HG03460 (cell line): ENCODE results near the gene ZNF667.

Experiments used
- ATAC-seq: cut with Tn5 transposase; IDR thresholded peaks from one replicate; pipeline ENCODE4 v1.9.1; 2021; ENCODE audit not compliant: unreplicated experiment

The ZNF667 gene

GRCh38 chr19:56476651-56477428 is at the start of gene ZNF667:
ZNF667 (minus strand) TSS chr19:56477345; CDS start chr19:56462370, 14,975 bp downstream.
- no peak for ATAC-seq

GRCh38 chr19:56525214-56525860 is 48.2 kb upstream of the ZNF667 start:
- ATAC-seq: no peak

GRCh38 chr19:56508290-56508778 is 31.2 kb upstream of the ZNF667 start:
- ATAC-seq: no peak

GRCh38 chr19:56507446-56508289 is 30.5 kb upstream of the ZNF667 start, which contains the start of gene ZNF471:
ZNF471 (plus strand) TSS chr19:56507855; CDS start chr19:56511572, 3,717 bp downstream.
- ATAC-seq: no peak

- ATAC-seq: no peak
These were observed 27.4 kb upstream of the ZNF667 start for GRCh38 chr19:56504581-56504980.

- ATAC-seq: no peak
These were observed 14.3 kb upstream of the ZNF667 start for GRCh38 chr19:56491399-56491798.

GRCh38 chr19:56477429-56478338 is 539 bp upstream of the ZNF667 start:
- no peak for ATAC-seq

GRCh38 chr19:56476093-56476492 is 1.1 kb downstream of the ZNF667 start:
- ATAC-seq: no peak

GRCh38 chr19:56474308-56474707 is 2.8 kb downstream of the ZNF667 start:
- no peak for ATAC-seq

- ATAC-seq: no peak
These were observed 35.8 kb downstream of the ZNF667 start for GRCh38 chr19:56441206-56441792.

GRCh38 chr19:56423985-56424353 is 53.2 kb downstream of the ZNF667 start:
- ATAC-seq: no peak

- ATAC-seq: no peak
These were observed 53.7 kb downstream of the ZNF667 start for GRCh38 chr19:56423276-56423984.

GRCh38 chr19:56405062-56405461 is 72.1 kb downstream of the ZNF667 start:
- ATAC-seq: no peak

- ATAC-seq: no peak
These were observed 72.5 kb downstream of the ZNF667 start for GRCh38 chr19:56404705-56405056.

GRCh38 chr19:56403764-56404704 is 73.1 kb downstream of the ZNF667 start, which contains the start of gene ZNF583:
ZNF583 (plus strand) TSS chr19:56404332; CDS start chr19:56407115, 2,783 bp downstream.
- ATAC-seq: peak; percentile 78

GRCh38 chr19:56403261-56403660 is 73.9 kb downstream of the ZNF667 start:
- peak; percentile 10 for ATAC-seq

GRCh38 chr19:56400485-56400884 is 76.7 kb downstream of the ZNF667 start:
- ATAC-seq: no peak

- ATAC-seq: no peak
These were observed 78.3 kb downstream of the ZNF667 start for GRCh38 chr19:56398809-56399208.
